H1 (cell line): Measurements from ENCODE around the gene CERS1. TPM values are rescaled to one million over a fixed set of nuclear protein-coding genes. Genes with fewer than 3 reads are reported as not detected.

Source experiments
- PHF8 ChIP-seq: fragments of 200-600 bp; sonication (generic); conservative IDR thresholded peaks from 2 replicates; pipeline ENCODE4 v1.7.1; 2012; ENCODE audit warnings: low read depth, mild to moderate bottlenecking, inconsistent platforms, low read length, moderate library complexity
- polyA plus RNA-seq, 7 experiments: library from polyadenylated mRNA; depleted of rRNA in 3 of 7; stranded (reverse) in 5 of 7; unstranded in 2 of 7; fragments of >200 nt in 5 of 7; fragments of 200-250 nt in 2 of 7; gene quantifications; 1 replicate in 5 of 7; 2 replicates in 1 of 7; 4 replicates in 1 of 7; pipeline versions ENCODE4 v1.2.1 to v1.2.3, GENCODE V29; 2011 to 2013; ENCODE audit warnings: missing spikeins in 2 of 7, mixed read lengths in 2 of 7
- total RNA-seq: library from RNA; stranded (reverse); fragmentation: NEBNext Ultra II Directional; extraction: Animal tissue kit (Norgen Biotek cat#: 25700); gene quantifications from 2 replicates; pipeline ENCODE4 v1.2.1, GENCODE V29; 2021

Gene CERS1
- total and polyA plus RNA-seq, 2 of the 8 experiments (the other 6 are each of a cell fraction or from before 2014, with no cell fraction given): 18.6 to 51.0 TPM

DNA sequence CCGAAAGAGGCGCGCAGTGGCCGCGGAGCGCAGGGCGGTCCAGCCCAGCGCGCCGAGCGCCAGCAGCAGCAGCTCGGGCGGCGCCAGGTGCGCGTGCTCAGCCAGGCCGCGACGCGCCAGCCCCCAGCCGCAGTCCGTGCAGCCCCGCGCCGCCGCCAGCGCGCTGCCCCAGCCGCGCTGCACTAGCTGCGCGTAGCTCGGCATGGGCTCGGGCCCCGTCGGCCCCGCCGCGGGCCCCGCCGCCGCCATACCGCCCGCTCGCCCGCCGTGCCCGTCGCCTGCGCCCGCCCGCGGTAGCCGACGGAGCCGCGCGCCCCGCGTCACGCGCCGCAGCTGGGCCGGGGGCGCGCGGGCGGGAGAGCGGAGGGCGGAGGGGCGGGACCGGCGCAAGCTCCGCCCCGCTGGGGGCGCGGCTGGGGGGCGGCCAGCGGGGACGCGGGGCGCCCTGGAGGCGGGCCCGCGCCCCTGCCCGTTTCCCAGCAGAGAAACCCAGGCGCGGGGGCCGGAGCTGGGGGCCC lies at the start of gene CERS1 (continued):
- 0 out of 2 replicates have a peak, but pooled peaks have one; percentile 9 for TF ChIP-seq PHF8
- TF ChIP-seq, all 59 proteins: peak for 2
